Left ventricle myocardium inferior (tissue), 1 donor: ENCODE measurements around the gene THRAP3. TPM values are rescaled to one million over a fixed set of nuclear protein-coding genes. Genes with fewer than 3 reads are reported as not detected.
"Not testable (repeated sequence)": the region's sequence is repeated elsewhere in the genome, so short reads cannot be mapped to it uniquely, and the experiment has no call there.

Experiments used
- DNase-seq: peaks from one replicate; pipeline ENCODE4 v3.0.0-alpha.2; 2020
- H3K27ac ChIP-seq: fragments of 200-600 bp; replicated peaks from 2 replicates; pipeline ENCODE4 v1.8.0; 2021
- H3K27me3 ChIP-seq: fragments of 200-600 bp; 2 replicates; pipeline ENCODE4 v1.8.0; 2021; ENCODE audit warnings: low read depth
- H3K36me3 ChIP-seq: fragments of 200-600 bp; 2 replicates; pipeline ENCODE4 v1.8.0; 2021
- H3K4me1 ChIP-seq: fragments of 200-600 bp; 2 replicates; pipeline ENCODE4 v1.8.0; 2021
- H3K4me3 ChIP-seq: fragments of 200-600 bp; 2 replicates; pipeline ENCODE4 v1.8.0; 2021; ENCODE audit warnings: mild to moderate bottlenecking, moderate library complexity
- H3K9me3 ChIP-seq: fragments of 200-600 bp; replicated peaks from 2 replicates; pipeline ENCODE4 v1.8.0; 2021
- intact Hi-C: fragments of 100-400 bp; cut with micrococcal nuclease; formaldehyde crosslinking; loops from one replicate; pipeline ENCODE4 v1.11.0; 2022
- total RNA-seq: library from RNA; stranded (reverse); fragmentation: NEBNext Ultra II Directional; extraction: Animal tissue kit (Norgen Biotek cat#: 25700); gene quantifications from one replicate; pipeline ENCODE4 v1.2.1, GENCODE V29; 2021
- TF ChIP-seq, protein P1 (sequence below): fragments of 200-600 bp; IDR thresholded peaks from 2 replicates; pipeline ENCODE4 v1.8.0; 2021; ENCODE audit warnings: antibody characterized with exemption, mild to moderate bottlenecking, borderline replicate concordance
- donor health status: DM: no; HTN: yes; CAD: no; lungs with severe emphysema.

The THRAP3 gene
- total RNA-seq, 1 donor from 2014 or later, result 59.0 TPM

DNA sequence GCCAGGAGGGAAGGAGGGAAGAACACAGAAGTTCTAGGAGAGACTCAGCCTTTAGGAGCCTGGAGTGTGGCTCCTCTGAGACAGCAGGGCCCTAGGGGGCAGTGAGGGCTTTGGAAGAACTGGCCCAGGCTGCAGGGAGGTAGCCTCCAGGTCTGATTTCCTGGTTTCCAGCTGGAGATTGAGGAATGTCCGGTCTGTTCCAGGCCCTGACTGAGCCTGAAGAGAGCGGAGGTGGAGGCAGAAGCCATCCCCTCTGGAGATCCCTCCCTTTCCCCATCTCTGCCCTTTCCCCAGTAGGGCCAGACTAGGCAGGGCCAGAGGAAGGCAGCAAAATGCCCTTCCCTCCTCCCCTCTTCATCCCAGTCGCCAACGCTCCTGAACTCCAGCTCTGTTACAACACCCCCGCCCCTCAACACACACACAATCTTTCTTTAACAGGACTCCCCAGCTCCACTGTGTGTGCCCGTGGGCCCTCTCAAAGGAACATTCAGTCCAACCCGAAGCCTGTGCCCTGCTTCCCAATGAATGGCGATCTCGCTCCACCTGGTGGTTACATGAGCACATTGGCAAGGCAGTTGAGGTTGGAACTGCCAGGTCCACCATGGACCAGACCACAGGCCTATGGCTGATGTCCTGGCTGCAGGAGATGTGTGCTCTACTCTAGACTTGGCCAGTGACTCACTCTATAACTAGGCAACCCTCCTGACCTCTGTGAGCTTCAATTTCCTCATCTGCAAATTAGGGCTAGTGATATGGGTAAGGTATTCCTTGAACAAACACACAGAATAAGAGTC is 36.2 kb upstream of the THRAP3 start:
- peak; percentile 82 for DNase-seq
- H3K4me1 ChIP-seq, result peaks cover 11% of the 10 kb centered on the region
- no peaks in the 10 kb centered on the region for H3K9me3 ChIP-seq
- TF ChIP-seq, protein P1, sequence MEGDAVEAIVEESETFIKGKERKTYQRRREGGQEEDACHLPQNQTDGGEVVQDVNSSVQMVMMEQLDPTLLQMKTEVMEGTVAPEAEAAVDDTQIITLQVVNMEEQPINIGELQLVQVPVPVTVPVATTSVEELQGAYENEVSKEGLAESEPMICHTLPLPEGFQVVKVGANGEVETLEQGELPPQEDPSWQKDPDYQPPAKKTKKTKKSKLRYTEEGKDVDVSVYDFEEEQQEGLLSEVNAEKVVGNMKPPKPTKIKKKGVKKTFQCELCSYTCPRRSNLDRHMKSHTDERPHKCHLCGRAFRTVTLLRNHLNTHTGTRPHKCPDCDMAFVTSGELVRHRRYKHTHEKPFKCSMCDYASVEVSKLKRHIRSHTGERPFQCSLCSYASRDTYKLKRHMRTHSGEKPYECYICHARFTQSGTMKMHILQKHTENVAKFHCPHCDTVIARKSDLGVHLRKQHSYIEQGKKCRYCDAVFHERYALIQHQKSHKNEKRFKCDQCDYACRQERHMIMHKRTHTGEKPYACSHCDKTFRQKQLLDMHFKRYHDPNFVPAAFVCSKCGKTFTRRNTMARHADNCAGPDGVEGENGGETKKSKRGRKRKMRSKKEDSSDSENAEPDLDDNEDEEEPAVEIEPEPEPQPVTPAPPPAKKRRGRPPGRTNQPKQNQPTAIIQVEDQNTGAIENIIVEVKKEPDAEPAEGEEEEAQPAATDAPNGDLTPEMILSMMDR, result peak; percentile 92
- no peaks in the 10 kb centered on the region for H3K36me3 ChIP-seq
- H3K4me3 ChIP-seq, result no peak overlapping the region
- no peaks in the 10 kb centered on the region for H3K27me3 ChIP-seq
- intact Hi-C loops, result no loop called here
- peak overlapping the region; percentile 84 for H3K27ac ChIP-seq

DNA sequence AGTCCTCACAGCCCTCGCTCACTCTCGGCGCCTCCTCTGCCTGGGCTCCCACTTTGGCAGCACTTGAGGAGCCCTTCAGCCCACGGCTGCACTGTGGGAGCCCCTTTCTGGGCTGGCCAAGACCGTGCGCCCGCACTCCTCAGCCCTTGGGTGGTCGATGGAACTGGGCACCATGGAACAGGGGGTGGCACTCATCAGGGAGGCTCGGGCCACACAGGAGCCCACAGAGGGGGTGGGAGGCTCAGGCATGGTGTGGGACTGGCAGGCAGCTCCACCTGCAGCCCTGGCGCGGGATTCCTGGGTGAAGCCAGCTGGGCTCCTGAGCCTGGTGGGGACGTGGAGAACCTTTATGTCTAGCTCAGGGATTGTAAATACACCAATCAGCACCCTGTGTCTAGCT is 27.4 kb upstream of the THRAP3 start:
- H3K4me3 ChIP-seq, H3K27me3 ChIP-seq, H3K27ac ChIP-seq, DNase-seq, H3K36me3 ChIP-seq, intact Hi-C loops, H3K9me3 ChIP-seq: not testable (repeated sequence)
- peaks cover 24% of the 10 kb centered on the region for H3K4me1 ChIP-seq

DNA sequence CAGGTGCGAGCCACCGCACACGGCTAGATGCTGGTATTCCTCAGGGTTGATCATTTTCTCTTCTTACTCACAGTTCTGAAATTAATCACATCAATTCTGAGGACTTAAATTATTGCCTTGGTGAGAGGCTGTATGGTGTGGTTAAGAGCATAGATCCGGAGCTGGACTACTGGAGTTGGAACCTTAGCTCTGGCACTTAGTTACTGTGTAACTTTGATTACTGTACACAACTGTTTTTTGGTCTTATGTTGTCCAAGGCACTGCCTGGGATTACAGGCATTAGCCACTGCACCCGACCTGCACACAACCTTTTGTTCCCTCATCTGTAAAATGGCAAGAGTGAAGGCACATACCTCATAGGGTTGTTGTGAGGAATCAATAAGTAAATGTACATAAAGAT is 25.6 kb upstream of the THRAP3 start:
- Histone ChIP-seq H3K27me3 (no peaks in the 10 kb centered on the region), H3K4me3 (no peak overlapping the region), H3K9me3 (no peaks in the 10 kb centered on the region), H3K36me3 (no peaks in the 10 kb centered on the region), H3K4me1 (peaks cover 32% of the 10 kb centered on the region), H3K27ac (peak overlapping the region; percentile 95)
- intact Hi-C loops, result no loop called here
- DNase-seq, result no peak
- TF ChIP-seq, protein P1, result no peak

DNA sequence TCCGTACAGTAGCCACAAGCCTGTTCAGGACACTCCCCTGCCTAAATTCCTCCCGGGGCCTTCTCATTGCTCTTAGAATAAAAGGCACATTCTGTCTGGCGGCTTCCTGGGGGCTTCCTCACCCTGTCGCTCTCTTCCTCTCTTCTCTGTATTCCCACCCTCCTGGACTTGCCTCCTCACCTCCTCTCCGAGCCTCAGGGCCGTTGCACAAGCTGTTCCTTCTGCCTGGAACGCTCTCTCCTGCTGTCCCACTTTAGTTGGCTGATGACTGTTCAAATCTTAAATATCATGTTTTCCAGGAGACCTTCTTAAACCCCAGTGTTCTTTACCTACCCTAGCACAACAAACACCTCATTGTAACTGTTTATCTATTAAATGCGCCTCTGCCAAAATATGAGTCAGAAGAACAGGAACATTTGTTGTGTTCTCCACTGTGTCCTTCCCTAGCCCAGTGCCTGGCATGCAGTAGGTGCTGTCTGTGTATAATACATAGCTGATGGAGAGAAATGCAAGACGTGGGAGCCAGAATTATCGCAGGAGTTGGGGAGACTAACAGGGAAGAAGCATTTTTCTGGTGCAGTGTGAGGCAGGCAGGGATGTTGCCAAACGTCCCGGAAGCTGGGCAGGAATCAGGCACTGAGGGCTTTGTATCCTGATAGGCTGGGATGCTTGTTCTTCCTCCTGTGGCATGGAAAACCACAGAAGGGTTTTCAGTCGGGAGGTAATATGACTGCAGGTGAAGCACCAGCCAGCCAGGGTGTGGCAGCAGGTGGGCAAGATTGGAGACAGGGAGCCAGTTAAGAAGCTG is 24.1 kb upstream of the THRAP3 start:
- DNase-seq, result peak; percentile 30
- H3K9me3 ChIP-seq, result no peaks in the 10 kb centered on the region
- no peaks in the 10 kb centered on the region for H3K27me3 ChIP-seq
- peak overlapping the region; percentile 95 for H3K27ac ChIP-seq
- intact Hi-C loops, result no loop called here
- TF ChIP-seq, protein P1, result no peak
- no peak overlapping the region for H3K4me3 ChIP-seq
- H3K4me1 ChIP-seq, result peaks cover 43% of the 10 kb centered on the region
- H3K36me3 ChIP-seq, result no peaks in the 10 kb centered on the region

DNA sequence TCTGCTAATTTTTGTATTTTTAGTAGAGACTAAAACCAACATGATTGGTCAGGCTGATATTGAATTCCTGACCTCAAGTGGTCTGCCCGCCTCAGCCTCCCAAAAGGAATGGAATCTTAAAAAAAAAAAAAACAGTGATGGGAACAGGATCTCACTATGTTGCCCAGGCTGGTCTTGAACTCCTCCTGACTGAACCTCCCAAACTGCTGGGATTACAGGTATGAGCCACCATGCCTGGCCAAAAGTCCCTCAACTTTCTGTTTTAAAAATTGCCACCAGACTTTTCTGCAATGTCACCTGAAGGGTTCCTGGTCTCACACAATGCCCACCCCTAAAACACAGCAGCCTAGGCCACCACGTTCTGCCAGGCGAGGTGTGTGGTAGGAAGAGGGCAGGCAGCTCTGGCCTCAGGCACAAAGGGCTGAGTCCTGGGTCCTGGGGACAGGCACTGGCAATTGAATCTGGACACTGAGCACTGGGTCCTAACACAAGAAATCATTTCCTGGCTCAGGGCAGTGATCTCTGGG is 21.2 kb upstream of the THRAP3 start:
- intact Hi-C loops, result no loop called here
- Histone ChIP-seq H3K4me1 (peaks cover 58% of the 10 kb centered on the region), H3K4me3 (no peak overlapping the region), H3K36me3 (no peaks in the 10 kb centered on the region), H3K27ac (peak overlapping the region; percentile 95), H3K27me3 (no peaks in the 10 kb centered on the region), H3K9me3 (no peaks in the 10 kb centered on the region)
- TF ChIP-seq, protein P1, result no peak
- no peak for DNase-seq
